Astrocyte (in vitro differentiated cells and primary cell): ENCODE data around the gene MT1HL1.

ENCODE experiments used
- EZH2 ChIP-seq: IDR thresholded peaks from 2 replicates; pipeline ENCODE4 v1.6.1; 2012; ENCODE audit warnings: mild to moderate bottlenecking, low read length, inconsistent platforms; ENCODE audit not compliant: insufficient read depth
- TF ChIP-seq, protein P1 (sequence below): IDR thresholded peaks from 2 replicates; pipeline ENCODE4 v1.5.1; 2011; ENCODE audit warnings: low read depth, mild to moderate bottlenecking, inconsistent platforms, low read length, moderate library complexity; ENCODE audit not compliant: insufficient read depth

DNA sequence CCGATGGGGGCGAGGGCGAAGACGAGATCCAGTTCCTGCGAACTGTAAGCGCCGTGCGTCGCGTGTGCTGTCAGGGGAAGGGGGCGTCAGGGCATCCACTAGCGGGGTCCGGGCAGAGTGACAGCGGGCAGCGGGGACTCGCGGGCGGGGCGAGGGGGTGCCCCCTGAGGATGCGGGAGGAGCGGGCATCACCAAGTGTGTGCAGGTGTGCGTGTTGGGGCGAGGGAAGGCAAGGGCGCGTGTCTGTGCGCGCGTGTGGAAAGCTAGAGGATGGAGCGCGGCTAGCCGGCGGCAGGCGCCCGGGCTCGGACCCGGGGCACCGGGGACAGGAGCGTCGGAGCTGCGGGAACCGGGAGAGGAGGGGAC is 38.3 kb upstream of the MT1HL1 start:
- TF ChIP-seq, protein P1, sequence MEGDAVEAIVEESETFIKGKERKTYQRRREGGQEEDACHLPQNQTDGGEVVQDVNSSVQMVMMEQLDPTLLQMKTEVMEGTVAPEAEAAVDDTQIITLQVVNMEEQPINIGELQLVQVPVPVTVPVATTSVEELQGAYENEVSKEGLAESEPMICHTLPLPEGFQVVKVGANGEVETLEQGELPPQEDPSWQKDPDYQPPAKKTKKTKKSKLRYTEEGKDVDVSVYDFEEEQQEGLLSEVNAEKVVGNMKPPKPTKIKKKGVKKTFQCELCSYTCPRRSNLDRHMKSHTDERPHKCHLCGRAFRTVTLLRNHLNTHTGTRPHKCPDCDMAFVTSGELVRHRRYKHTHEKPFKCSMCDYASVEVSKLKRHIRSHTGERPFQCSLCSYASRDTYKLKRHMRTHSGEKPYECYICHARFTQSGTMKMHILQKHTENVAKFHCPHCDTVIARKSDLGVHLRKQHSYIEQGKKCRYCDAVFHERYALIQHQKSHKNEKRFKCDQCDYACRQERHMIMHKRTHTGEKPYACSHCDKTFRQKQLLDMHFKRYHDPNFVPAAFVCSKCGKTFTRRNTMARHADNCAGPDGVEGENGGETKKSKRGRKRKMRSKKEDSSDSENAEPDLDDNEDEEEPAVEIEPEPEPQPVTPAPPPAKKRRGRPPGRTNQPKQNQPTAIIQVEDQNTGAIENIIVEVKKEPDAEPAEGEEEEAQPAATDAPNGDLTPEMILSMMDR = no peak
- no peak for TF ChIP-seq EZH2
